Colonic mucosa (tissue), 4 donors: ENCODE measurements around the gene ARHGEF19. TPM values are rescaled to one million over a fixed set of nuclear protein-coding genes. Genes with fewer than 3 reads are reported as not detected.

Experiments
- DNase-seq: peaks from one replicate; pipeline ENCODE4 v3.0.0-alpha.2; 2020
- H3K27ac ChIP-seq: fragments of 200-600 bp; one replicate; pipeline ENCODE4 v1.8.0; 2021
- H3K27me3 ChIP-seq: fragments of 200-600 bp; one replicate; pipeline ENCODE4 v1.8.0; 2021
- H3K36me3 ChIP-seq: fragments of 200-600 bp; one replicate; pipeline ENCODE4 v1.8.0; 2021
- H3K4me1 ChIP-seq: fragments of 200-600 bp; one replicate; pipeline ENCODE4 v1.8.0; 2021; ENCODE audit warnings: mild to moderate bottlenecking
- H3K4me3 ChIP-seq: fragments of 200-600 bp; one replicate; pipeline ENCODE4 v1.8.0; 2021
- H3K9ac ChIP-seq, 2 donors: one replicate each; pipeline ENCODE4 v1.7.0; 2013; ENCODE audit warnings: control low read depth in 2 of 2, low read depth in 2 of 2, low read length in 2 of 2
- H3K9me3 ChIP-seq: fragments of 200-600 bp; one replicate; pipeline ENCODE4 v1.8.0; 2021
- intact Hi-C: fragments of 100-400 bp; cut with DNase I; formaldehyde crosslinking; loops from one replicate; pipeline ENCODE4 v1.14.1; 2022
- total RNA-seq, 2 donors: library from RNA; stranded (reverse); fragmentation: NEBNext Ultra II Directional in 1 of 2; extraction: Animal tissue kit (Norgen Biotek cat#: 25700) in 1 of 2; gene quantifications; one replicate each; pipeline ENCODE4 v1.2.1, GENCODE V29; 2021
- TF ChIP-seq, protein P1 (sequence below): fragments of 200-600 bp; IDR thresholded peaks from one replicate; pipeline ENCODE4 v1.8.0; 2022; ENCODE audit warnings: antibody characterized with exemption, mild to moderate bottlenecking
- donor health status: healthy.
- donor health status: DM: no; HTN: no; CAD: no.
- donor health status: DM: no; HTN: no; CAD: no.

ARHGEF19 gene
- total RNA-seq, 2 donors from 2014 or later = 5.8 to 9.0 TPM

DNA sequence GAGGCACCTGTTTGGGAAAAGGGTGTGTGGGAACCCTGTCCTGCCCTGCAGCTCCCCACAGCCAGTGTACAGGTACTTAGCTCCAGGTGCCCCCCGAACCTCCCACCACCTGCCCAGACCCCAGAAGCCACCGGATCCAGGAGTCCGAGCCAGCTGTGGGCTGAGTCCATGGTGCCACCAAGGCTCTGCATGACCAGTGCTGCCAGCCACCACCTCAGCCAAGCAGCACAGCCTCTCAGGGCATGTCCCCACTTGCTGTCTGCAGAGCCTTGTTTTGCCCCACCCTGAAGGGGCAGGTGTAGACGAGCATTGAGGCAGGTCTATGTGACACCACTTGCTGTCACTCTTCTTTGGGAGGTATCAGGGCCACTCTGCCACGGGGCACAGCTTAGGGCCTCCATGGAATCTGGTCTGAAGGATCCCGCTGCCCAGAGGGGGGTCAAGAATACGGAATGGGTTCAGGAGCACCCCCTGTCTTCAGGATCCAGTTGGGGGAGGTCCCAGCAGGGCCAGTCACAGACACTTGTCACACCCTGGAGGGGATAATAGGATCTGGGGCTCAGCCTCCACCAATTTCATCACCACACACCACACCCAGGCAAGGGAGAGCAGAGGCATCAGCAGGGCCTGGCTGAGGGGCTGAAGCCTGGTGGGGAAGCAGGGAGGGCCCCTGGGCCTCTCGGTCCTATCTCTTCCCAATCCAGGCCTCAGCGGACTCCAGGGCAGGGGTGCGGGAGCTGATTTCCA lies 27.7 kb downstream of the ARHGEF19 start:
- no peak overlapping the region for H3K4me3 ChIP-seq
- no peaks in the 10 kb centered on the region for H3K4me1 ChIP-seq
- H3K9ac ChIP-seq = no peak overlapping the region
- DNase-seq = no peak
- no peaks in the 10 kb centered on the region for H3K9me3 ChIP-seq
- H3K27me3 ChIP-seq = no peaks in the 10 kb centered on the region
- no peak overlapping the region for H3K27ac ChIP-seq
- TF ChIP-seq, protein P1, sequence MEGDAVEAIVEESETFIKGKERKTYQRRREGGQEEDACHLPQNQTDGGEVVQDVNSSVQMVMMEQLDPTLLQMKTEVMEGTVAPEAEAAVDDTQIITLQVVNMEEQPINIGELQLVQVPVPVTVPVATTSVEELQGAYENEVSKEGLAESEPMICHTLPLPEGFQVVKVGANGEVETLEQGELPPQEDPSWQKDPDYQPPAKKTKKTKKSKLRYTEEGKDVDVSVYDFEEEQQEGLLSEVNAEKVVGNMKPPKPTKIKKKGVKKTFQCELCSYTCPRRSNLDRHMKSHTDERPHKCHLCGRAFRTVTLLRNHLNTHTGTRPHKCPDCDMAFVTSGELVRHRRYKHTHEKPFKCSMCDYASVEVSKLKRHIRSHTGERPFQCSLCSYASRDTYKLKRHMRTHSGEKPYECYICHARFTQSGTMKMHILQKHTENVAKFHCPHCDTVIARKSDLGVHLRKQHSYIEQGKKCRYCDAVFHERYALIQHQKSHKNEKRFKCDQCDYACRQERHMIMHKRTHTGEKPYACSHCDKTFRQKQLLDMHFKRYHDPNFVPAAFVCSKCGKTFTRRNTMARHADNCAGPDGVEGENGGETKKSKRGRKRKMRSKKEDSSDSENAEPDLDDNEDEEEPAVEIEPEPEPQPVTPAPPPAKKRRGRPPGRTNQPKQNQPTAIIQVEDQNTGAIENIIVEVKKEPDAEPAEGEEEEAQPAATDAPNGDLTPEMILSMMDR = no peak
- intact Hi-C loops = no loop called here
- H3K36me3 ChIP-seq = no peaks in the 10 kb centered on the region

DNA sequence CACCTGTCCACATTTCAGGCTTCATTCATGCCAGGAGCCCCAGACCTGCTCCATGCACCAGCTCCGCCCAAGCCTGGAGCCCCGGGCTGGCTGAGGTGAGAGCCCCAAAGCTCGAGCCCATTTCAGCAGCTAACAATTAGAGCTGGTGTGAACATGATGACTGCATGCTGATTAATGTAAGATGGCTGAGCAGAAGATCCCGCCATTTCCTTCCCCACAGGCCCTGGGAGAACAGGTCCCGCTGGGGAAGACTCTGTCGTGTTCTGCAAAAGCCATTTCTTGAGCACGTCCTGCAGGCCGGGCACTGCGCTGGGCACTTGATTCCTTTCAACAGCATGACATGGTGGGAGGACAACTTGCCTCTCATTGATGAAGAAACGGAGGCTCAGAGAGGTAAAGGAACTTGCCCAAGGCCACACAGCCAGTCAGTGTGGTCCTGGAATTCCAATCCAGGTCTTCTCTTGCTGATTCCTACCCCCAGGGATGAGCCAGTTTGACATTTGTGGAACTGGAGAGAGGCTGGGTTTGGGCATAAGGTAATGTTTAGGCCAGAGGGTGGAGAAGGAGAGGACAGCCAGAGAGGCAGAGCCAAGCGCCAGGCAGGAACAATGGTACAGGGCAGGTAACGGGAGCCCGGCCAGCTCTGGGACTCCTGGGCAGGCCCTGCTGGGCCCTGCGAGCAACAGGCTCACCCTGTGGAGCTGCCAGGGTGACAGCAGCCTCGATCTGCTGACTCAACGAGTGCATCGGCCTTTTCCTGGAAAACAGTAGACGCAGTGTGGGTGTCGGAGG lies 28.5 kb downstream of the ARHGEF19 start:
- H3K27ac ChIP-seq = no peak overlapping the region
- no peak overlapping the region for H3K4me3 ChIP-seq

DNA sequence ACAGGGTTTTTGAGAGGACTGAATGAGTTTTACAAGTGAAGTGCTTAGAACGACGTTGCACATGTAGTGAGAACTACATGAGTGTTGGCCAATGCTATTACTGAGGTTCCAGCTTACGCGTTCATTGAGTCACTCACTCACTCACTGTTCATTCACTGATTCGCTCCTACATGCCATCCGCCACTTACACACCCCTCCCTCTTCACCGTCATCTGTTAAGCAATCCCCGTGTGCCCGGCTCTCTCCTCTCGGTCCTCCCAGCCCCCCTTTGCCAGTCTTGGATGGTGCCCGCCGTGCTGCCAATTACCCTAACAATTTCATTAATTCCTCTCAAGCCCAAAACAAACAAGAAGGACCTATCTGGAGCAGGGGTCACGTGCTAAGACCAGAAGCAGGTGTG lies 29.3 kb downstream of the ARHGEF19 start:
- Histone ChIP-seq H3K36me3 (no peaks in the 10 kb centered on the region), H3K4me1 (peaks cover 3% of the 10 kb centered on the region), H3K27me3 (no peaks in the 10 kb centered on the region), H3K9me3 (no peaks in the 10 kb centered on the region), H3K9ac (no peak overlapping the region), H3K4me3 (no peak overlapping the region), H3K27ac (no peak overlapping the region)
- no peak for DNase-seq
- intact Hi-C loops = no loop called here
- TF ChIP-seq, protein P1 = no peak

More for the DNA sequence above, 28.5 kb downstream of the ARHGEF19 start:
- intact Hi-C loops = no loop called here
- DNase-seq = no peak
- Histone ChIP-seq H3K4me1 (no peaks in the 10 kb centered on the region), H3K9me3 (no peaks in the 10 kb centered on the region), H3K27me3 (no peaks in the 10 kb centered on the region), H3K9ac (no peak overlapping the region), H3K36me3 (no peaks in the 10 kb centered on the region)
- TF ChIP-seq, protein P1 = no peak

DNA sequence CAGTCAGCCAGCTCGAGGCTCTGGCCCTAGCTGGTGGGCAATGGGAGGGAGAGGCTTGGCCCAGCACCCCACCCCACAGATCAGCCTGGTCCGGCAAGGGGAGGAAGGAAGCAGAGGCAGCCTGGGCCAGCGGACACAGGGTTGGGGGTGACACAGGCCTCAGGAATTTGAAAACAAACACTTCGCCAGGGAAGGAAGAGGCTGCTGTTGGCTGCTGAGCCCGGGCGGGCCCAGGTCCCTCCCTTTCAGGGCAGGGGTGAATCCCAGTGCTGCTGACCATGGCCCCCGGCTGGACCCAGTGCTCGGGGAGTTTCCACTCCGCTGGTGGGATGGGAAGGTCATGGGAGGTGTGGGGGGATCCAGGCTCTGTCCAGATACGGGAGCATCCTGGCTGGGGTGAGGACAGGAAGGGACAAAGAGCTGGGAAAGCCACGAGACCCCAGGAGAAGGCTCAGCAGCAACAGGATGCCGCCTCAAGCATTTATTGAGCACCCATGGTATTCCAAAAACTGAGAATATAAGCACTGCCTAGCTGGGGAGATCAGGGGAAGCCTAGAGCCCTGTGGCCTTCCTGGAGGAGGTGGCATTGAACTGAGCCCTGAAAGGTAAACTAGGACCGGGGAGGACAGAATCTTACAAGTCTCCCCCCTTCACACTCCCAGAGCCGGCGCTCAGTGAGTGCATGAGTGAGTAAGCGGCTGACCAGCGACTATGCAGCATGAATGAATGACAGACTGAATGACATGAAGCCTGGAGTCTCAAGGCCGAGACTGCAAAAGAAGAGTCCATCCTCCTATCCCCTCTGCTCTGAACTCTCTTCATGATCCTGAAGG lies 30.3 kb downstream of the ARHGEF19 start:
- peaks cover 3% of the 10 kb centered on the region for H3K4me1 ChIP-seq
- peak; percentile 74 for DNase-seq
- H3K9me3 ChIP-seq = no peaks in the 10 kb centered on the region
- no peaks in the 10 kb centered on the region for H3K27me3 ChIP-seq
- TF ChIP-seq, protein P1 = no peak
- intact Hi-C loops = no loop called here
- H3K4me3 ChIP-seq = no peak overlapping the region
- H3K9ac ChIP-seq = peak overlapping the region in 1 of 2 donors; percentile 52
- no peaks in the 10 kb centered on the region for H3K36me3 ChIP-seq
- H3K27ac ChIP-seq = peak overlapping the region; percentile 61

DNA sequence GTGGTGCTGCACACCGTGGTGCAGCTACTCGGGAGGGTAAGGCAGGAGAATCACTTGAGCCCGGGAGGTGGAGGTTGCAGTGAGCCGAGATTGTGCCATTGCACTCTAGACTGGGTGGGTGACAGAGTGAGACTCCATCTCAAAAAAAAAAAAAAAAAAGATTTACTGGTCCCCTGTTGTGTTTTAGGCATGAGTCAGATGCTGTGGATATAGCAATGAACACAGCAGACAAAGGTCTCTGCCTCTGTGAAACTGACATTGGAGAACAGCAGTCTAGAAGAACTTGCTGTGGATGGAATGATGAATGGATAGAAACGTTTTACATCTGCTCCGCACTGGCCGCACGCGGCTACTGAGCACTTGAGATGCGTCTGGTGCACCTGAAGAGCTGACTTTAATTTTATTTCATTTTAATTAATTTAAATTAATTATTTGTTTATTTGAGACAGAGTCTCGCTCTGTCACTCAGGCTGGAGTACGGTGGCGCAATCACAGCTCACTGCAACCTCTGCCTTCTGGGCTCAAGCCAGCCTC lies 32.1 kb downstream of the ARHGEF19 start:
- Histone ChIP-seq H3K4me3 (no peak overlapping the region), H3K36me3 (no peaks in the 10 kb centered on the region), H3K27ac (no peak overlapping the region), H3K9ac (no peak overlapping the region), H3K27me3 (no peaks in the 10 kb centered on the region), H3K9me3 (no peaks in the 10 kb centered on the region), H3K4me1 (peaks cover 14% of the 10 kb centered on the region)
- DNase-seq = no peak
- intact Hi-C loops = no loop called here
- TF ChIP-seq, protein P1 = no peak
